Endothelial cell of umbilical vein (primary cell): ENCODE data around the gene PSKH1. TPM values are rescaled to one million over a fixed set of nuclear protein-coding genes. Genes with fewer than 3 reads are reported as not detected.

ENCODE experiments used
- BruUV-seq: library from RNA; stranded (reverse); fragments of 400-500 nt; replicated peaks from 2 replicates; lab custom pipeline; 2021; lab: Mats Ljungman, UMichigan
- CTCF ChIA-PET: fragments of 300-600, 350-600 bp; sonication (Branson Sonifier 250); formaldehyde crosslinking; loops from one replicate; lab custom pipeline; 2021; ENCODE audit warnings: antibody characterized with exemption, inconsistent platforms; lab: Charles Lee
- POLR2A ChIA-PET: fragments of 300-600, 350-600 bp; sonication (Branson Sonifier 250); formaldehyde crosslinking; loops from one replicate; lab custom pipeline; 2021; ENCODE audit warnings: antibody characterized with exemption, inconsistent platforms; lab: Charles Lee
- DNase-seq: peaks from one replicate; pipeline ENCODE4 v3.0.0-alpha.2; 2011; ENCODE audit warnings: low read depth, low spot score
- FAIRE-seq: peaks from 2 replicates; lab custom pipeline; 2011; peaks lifted over from hg19 to GRCh38; lab: Jason Lieb, UNC
- H2AFZ ChIP-seq: 2 replicates; pipeline ENCODE4 v1.6.0; 2012; ENCODE audit warnings: low read depth, low read length, control low read depth, inconsistent platforms
- H3K27ac ChIP-seq: 2 replicates; pipeline ENCODE4 v1.5.1; 2011; ENCODE audit warnings: low read depth, mild to moderate bottlenecking, control low read depth, low read length, moderate library complexity; ENCODE audit not compliant: insufficient read depth
- H3K27me3 ChIP-seq, 2 experiments: 2 replicates each; pipeline versions ENCODE4 v1.6.0 to v1.6.1; 2011; ENCODE audit warnings: low read length in 2 of 2, mixed read lengths in 1 of 2; ENCODE audit not compliant: control insufficient read depth in 2 of 2, insufficient read depth in 2 of 2
- H3K36me3 ChIP-seq, 2 experiments: 2 replicates in 1 of 2; 3 replicates in 1 of 2; pipeline ENCODE4 v1.5.1; 2011; ENCODE audit warnings: low read length in 2 of 2, mild to moderate bottlenecking in 1 of 2, moderate library complexity in 1 of 2; ENCODE audit not compliant: control insufficient read depth in 2 of 2, insufficient read depth in 2 of 2; ENCODE audit errors: extremely low read depth in 1 of 2
- H3K4me1 ChIP-seq: 3 replicates; pipeline ENCODE4 v1.5.1; 2011; ENCODE audit warnings: mild to moderate bottlenecking, low read length; ENCODE audit not compliant: control insufficient read depth, insufficient read depth; ENCODE audit errors: extremely low read depth
- H3K4me2 ChIP-seq: 2 replicates; pipeline ENCODE4 v1.6.1; 2011; ENCODE audit warnings: low read length, control low read depth, mixed read lengths; ENCODE audit not compliant: insufficient read depth
- H3K4me3 ChIP-seq, 3 experiments: fragments of 200-600 bp in 1 of 3; sonication (generic), shearing (Covaris generic) in 1 of 3; replicated peaks in 1 of 3; 2 replicates each; pipeline ENCODE4 v1.5.1; 2011 to 2016; ENCODE audit warnings: control low read depth in 3 of 3, low read length in 3 of 3, mild to moderate bottlenecking in 2 of 3, inconsistent platforms in 1 of 3, low read depth in 1 of 3, moderate library complexity in 1 of 3; ENCODE audit not compliant: insufficient read depth in 1 of 3
- H3K79me2 ChIP-seq: 2 replicates; pipeline ENCODE4 v1.6.0; 2012; ENCODE audit warnings: low read length, inconsistent platforms; ENCODE audit not compliant: control insufficient read depth, insufficient read depth
- H3K9ac ChIP-seq: replicated peaks from 2 replicates; pipeline ENCODE3; 2011; ENCODE audit warnings: low read length, control low read depth; ENCODE audit not compliant: insufficient read depth; ENCODE audit errors: extremely low read depth
- H3K9me1 ChIP-seq: replicated peaks from 3 replicates; pipeline ENCODE4 v1.6.0; 2011; ENCODE audit warnings: mild to moderate bottlenecking, low read length; ENCODE audit not compliant: control insufficient read depth, insufficient read depth; ENCODE audit errors: extremely low read depth
- H3K9me3 ChIP-seq: replicated peaks from 2 replicates; pipeline ENCODE4 v1.5.1; 2012; ENCODE audit warnings: low read length, inconsistent platforms; ENCODE audit not compliant: control insufficient read depth, insufficient read depth
- H4K20me1 ChIP-seq: replicated peaks from 2 replicates; pipeline ENCODE3; 2011; ENCODE audit warnings: mild to moderate bottlenecking, low read length; ENCODE audit not compliant: control insufficient read depth, insufficient read depth; ENCODE audit errors: extremely low read depth
- EZH2 ChIP-seq: IDR thresholded peaks from 2 replicates; pipeline ENCODE4 v1.6.1; 2012; ENCODE audit warnings: borderline replicate concordance, low read depth, mild to moderate bottlenecking, moderate library complexity, low read length, inconsistent platforms; ENCODE audit not compliant: severe bottlenecking
- JUN ChIP-seq: IDR thresholded peaks from 2 replicates; pipeline ENCODE4 v1.6.1; 2011; ENCODE audit warnings: borderline replicate concordance, low read depth; ENCODE audit not compliant: insufficient read length, insufficient read depth
- MYC ChIP-seq: IDR thresholded peaks from one replicate; pipeline ENCODE4 v1.6.1; 2011; ENCODE audit warnings: mild to moderate bottlenecking, low read depth, low read length
- POLR2AphosphoS5 ChIP-seq: IDR thresholded peaks from 2 replicates; pipeline ENCODE4 v1.6.1; 2012; ENCODE audit warnings: low read depth, mild to moderate bottlenecking, control low read depth, low read length, moderate library complexity; ENCODE audit not compliant: insufficient read depth
- dilution Hi-C: fragments of 300-500 bp; cut with MboI; formaldehyde crosslinking; loops from one replicate; pipeline ENCODE4 v1.15.0; 2019; ENCODE audit warnings: low sequenced_read_pairs; ENCODE audit not compliant: extremely low pct_ligation_motif_present
- intact Hi-C: fragments of 100-400 bp; cut with micrococcal nuclease; formaldehyde crosslinking; loops from one replicate; pipeline ENCODE4 v1.10.0; 2022
- polyA plus RNA-seq, 4 experiments: library from polyadenylated mRNA; depleted of rRNA in 3 of 4; stranded (reverse) in 3 of 4; unstranded in 1 of 4; fragments of >200 nt; gene quantifications; 2 replicates each; pipeline versions ENCODE4 v1.2.1 to v1.2.3, GENCODE V29; 2011 to 2012; ENCODE audit warnings: missing spikeins in 1 of 4
- total RNA-seq: library from RNA; stranded (reverse); gene quantifications from 2 replicates; pipeline ENCODE4 v1.2.3, GENCODE V29; 2021
- TF ChIP-seq, protein P1 (sequence below), 2 donors: IDR thresholded peaks; 1 replicate in 1 of 2; 2 replicates in 1 of 2; pipeline ENCODE4 v1.5.1; 2011; ENCODE audit warnings: low read length in 2 of 2, mild to moderate bottlenecking in 2 of 2, moderate library complexity in 2 of 2, control low read depth in 1 of 2, inconsistent platforms in 1 of 2, low read depth in 1 of 2; ENCODE audit not compliant: insufficient read depth in 1 of 2; ENCODE audit errors: extremely low read depth in 1 of 2
- TF ChIP-seq, protein P2 (sequence below): IDR thresholded peaks from 2 replicates; pipeline ENCODE4 v1.6.1; 2011; ENCODE audit not compliant: insufficient read depth, insufficient read length

The PSKH1 gene
- total and polyA plus RNA-seq, 2 donors (not counting 3 experiments of a cell fraction or from before 2014, with no cell fraction given) = 25.9 to 42.6 TPM

DNA sequence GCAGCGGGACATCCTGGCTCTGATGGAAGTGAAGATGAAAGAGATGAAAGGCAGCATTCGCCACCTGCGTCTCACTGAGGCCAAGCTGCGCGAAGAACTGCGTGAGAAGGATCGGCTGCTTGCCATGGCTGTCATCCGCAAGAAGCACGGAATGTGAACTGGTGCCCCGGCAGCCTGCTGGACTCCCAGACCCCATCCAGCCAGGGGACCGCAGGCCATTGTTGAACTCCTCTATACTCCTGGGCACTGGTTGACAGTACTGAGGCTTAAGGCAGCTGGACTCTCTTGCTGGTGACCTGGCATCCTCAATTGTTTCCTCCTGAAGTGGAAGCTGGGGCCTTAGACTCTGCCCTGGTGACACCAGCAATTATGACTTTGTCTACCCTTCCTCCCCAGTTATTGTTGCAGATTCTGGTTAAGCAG is 49.7 kb upstream of the PSKH1 start:
- H3K4me3 ChIP-seq = peak overlapping the region; percentile 2 to 58 (median 57)
- no peak overlapping the region for H2AFZ ChIP-seq
- ChIA-PET CTCF (interaction anchor here (0.7 to 4.6 kb wide), 6 partner anchors 10 to 684 kb away, joined by 3 to 32 read pairs (median 5); no protein-coding TSS in a partner anchor), POLR2A (no interaction called here)
- intact Hi-C loops (loop anchor here (1.0 to 2.0 kb wide), 2 partner anchors 22 to 27 kb away; no protein-coding TSS in a partner anchor), dilution Hi-C loops (no loop called here)
- H3K4me2 ChIP-seq = peak overlapping the region; percentile 54
- DNase-seq (no peak), FAIRE-seq (peak; percentile 70)
- H4K20me1 ChIP-seq = peaks cover 3% of the 10 kb centered on the region
- H3K9me3 ChIP-seq = no peaks in the 10 kb centered on the region
- H3K9ac ChIP-seq = peak overlapping the region; percentile 7
- no peaks in the 10 kb centered on the region for H3K36me3 ChIP-seq
- no peaks in the 10 kb centered on the region for H3K9me1 ChIP-seq
- H3K27me3 ChIP-seq = no peaks in the 10 kb centered on the region
- H3K27ac ChIP-seq = no peak overlapping the region
- peaks cover 32% of the 10 kb centered on the region for H3K4me1 ChIP-seq
- no TSS peak for BruUV-seq
- peaks cover 37% of the 10 kb centered on the region for H3K79me2 ChIP-seq
- TF ChIP-seq, protein P1, sequence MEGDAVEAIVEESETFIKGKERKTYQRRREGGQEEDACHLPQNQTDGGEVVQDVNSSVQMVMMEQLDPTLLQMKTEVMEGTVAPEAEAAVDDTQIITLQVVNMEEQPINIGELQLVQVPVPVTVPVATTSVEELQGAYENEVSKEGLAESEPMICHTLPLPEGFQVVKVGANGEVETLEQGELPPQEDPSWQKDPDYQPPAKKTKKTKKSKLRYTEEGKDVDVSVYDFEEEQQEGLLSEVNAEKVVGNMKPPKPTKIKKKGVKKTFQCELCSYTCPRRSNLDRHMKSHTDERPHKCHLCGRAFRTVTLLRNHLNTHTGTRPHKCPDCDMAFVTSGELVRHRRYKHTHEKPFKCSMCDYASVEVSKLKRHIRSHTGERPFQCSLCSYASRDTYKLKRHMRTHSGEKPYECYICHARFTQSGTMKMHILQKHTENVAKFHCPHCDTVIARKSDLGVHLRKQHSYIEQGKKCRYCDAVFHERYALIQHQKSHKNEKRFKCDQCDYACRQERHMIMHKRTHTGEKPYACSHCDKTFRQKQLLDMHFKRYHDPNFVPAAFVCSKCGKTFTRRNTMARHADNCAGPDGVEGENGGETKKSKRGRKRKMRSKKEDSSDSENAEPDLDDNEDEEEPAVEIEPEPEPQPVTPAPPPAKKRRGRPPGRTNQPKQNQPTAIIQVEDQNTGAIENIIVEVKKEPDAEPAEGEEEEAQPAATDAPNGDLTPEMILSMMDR (IDR thresholded peaks at IDR 0.05; ENCODE audit: extremely low read depth in 1 of 2, insufficient read depth in 1 of 2, low read depth in 1 of 2, low read length in 2 of 2) = no peak
- TF ChIP-seq POLR2AphosphoS5 (no peak), MYC (no peak), JUN (no peak), EZH2 (no peak)
- TF ChIP-seq, protein P2, sequence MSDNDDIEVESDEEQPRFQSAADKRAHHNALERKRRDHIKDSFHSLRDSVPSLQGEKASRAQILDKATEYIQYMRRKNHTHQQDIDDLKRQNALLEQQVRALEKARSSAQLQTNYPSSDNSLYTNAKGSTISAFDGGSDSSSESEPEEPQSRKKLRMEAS = no peak
